Nephron (organoid): ENCODE results near the gene TFPT.

Experiments used
- H3K27ac Mint-ChIP-seq, 3 experiments: 2 replicates each; pipeline ENCODE4 v1.8.0; 2020; ENCODE audit warnings: mixed read lengths in 3 of 3, mild to moderate bottlenecking in 2 of 3, moderate library complexity in 1 of 3
- H3K27me3 Mint-ChIP-seq: 2 replicates; pipeline ENCODE4 v1.8.0; 2021; ENCODE audit warnings: low read depth, mild to moderate bottlenecking, moderate library complexity, mixed read lengths
- H3K36me3 Mint-ChIP-seq: 2 replicates; pipeline ENCODE4 v1.8.0; 2020; ENCODE audit warnings: low read depth, mixed read lengths
- H3K4me1 Mint-ChIP-seq: 2 replicates; pipeline ENCODE4 v1.8.0; 2020; ENCODE audit warnings: mixed read lengths
- H3K4me3 Mint-ChIP-seq, 3 experiments: 2 replicates each; pipeline ENCODE4 v1.8.0; 2020; ENCODE audit warnings: mild to moderate bottlenecking in 3 of 3, mixed read lengths in 3 of 3, moderate library complexity in 2 of 3
- H3K9me3 Mint-ChIP-seq: 2 replicates; pipeline ENCODE4 v1.8.0; 2020; ENCODE audit warnings: mixed read lengths
- TF ChIP-seq, protein P1 (sequence below), 3 experiments: fragments of 200-600 bp; sonication (generic); IDR thresholded peaks; one replicate each; pipeline ENCODE4 v1.5.0; 2021; ENCODE audit warnings: antibody characterized with exemption in 3 of 3; ENCODE audit not compliant: unreplicated experiment in 3 of 3

The TFPT gene

GRCh38 chr19:54069470-54069869 lies 46.0 kb downstream of the TFPT start:
- TF ChIP-seq, protein P1, sequence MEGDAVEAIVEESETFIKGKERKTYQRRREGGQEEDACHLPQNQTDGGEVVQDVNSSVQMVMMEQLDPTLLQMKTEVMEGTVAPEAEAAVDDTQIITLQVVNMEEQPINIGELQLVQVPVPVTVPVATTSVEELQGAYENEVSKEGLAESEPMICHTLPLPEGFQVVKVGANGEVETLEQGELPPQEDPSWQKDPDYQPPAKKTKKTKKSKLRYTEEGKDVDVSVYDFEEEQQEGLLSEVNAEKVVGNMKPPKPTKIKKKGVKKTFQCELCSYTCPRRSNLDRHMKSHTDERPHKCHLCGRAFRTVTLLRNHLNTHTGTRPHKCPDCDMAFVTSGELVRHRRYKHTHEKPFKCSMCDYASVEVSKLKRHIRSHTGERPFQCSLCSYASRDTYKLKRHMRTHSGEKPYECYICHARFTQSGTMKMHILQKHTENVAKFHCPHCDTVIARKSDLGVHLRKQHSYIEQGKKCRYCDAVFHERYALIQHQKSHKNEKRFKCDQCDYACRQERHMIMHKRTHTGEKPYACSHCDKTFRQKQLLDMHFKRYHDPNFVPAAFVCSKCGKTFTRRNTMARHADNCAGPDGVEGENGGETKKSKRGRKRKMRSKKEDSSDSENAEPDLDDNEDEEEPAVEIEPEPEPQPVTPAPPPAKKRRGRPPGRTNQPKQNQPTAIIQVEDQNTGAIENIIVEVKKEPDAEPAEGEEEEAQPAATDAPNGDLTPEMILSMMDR (IDR thresholded peaks at IDR 0.05; ENCODE audit: unreplicated experiment in 3 of 3): no peak
- Mint-ChIP-seq H3K4me1 (no peaks in the 10 kb centered on the region), H3K27ac (no peak overlapping the region), H3K27me3 (peaks cover 14% of the 10 kb centered on the region), H3K9me3 (peaks cover 12% of the 10 kb centered on the region), H3K4me3 (no peak overlapping the region), H3K36me3 (no peaks in the 10 kb centered on the region)

DNA sequence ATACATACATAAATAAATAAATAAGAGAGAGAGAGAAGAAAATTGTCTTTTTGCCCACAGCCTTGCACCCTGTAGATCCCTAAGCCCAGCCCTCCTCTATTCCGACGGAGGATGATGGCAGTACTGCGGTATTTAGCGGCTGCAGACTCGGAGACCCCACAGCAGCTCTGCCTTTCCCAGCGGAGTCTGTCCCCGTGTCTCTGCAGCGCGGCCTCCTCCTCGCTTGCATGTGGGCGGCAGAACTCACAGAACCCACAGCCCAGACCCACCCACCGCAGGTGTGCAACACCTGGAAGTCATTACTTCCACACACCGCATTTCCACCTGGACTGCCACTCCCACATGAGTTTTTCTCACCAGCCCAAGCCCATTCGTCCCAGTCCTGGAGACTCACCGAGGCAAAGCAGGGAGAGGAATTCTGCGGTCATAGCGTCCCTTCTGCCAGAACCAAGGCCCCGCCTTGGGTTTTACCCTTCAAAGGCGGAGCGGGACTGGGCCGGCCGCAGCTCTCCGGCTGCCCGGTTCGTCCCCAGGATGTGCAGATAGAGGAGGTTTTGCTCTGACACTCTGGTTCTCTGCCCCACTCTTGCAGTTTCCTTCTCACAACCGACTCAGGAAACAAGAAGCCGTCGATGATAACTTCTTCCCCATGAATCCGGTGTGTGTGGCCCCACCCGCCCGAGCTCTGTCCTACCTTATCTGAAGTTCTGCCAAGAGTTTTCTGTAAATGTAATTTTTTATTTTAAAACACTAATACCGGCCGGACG lies 51.9 kb downstream of the TFPT start, which contains the start of gene VSTM1:
Gene VSTM1, minus strand, starts transcription at position 548 of the 767 bp plus-strand sequence. Its CDS starts 120 bp downstream, at position 428.
- Mint-ChIP-seq H3K9me3 (peaks cover 3% of the 10 kb centered on the region), H3K36me3 (no peaks in the 10 kb centered on the region), H3K4me3 (no peak within 1 kb of the TSS), H3K4me1 (no peaks in the 10 kb centered on the region), H3K27ac (no peak within 1 kb of the TSS), H3K27me3 (peaks cover 8% of the 10 kb centered on the region)
- TF ChIP-seq, protein P1 (IDR thresholded peaks at IDR 0.05; ENCODE audit: unreplicated experiment in 3 of 3): no peak

GRCh38 chr19:54062643-54063042 lies 52.8 kb downstream of the TFPT start:
- no peaks in the 10 kb centered on the region for H3K36me3 Mint-ChIP-seq
- H3K4me3 Mint-ChIP-seq: no peak overlapping the region
- H3K27ac Mint-ChIP-seq: no peak overlapping the region
- H3K9me3 Mint-ChIP-seq: peaks cover 3% of the 10 kb centered on the region
- H3K4me1 Mint-ChIP-seq: no peaks in the 10 kb centered on the region
- H3K27me3 Mint-ChIP-seq: peaks cover 8% of the 10 kb centered on the region
- TF ChIP-seq, protein P1 (IDR thresholded peaks at IDR 0.05; ENCODE audit: unreplicated experiment in 3 of 3): no peak
